Left ventricle myocardium superior (tissue), 1 donor: Measurements from ENCODE around the gene KRT84. TPM values are rescaled to one million over a fixed set of nuclear protein-coding genes. Genes with fewer than 3 reads are reported as not detected.
"Not testable (repeated sequence)": the region's sequence is repeated elsewhere in the genome, so short reads cannot be mapped to it uniquely, and the experiment has no call there.

Experiments
- ATAC-seq: fragments of 200-7000 bp; cut with Tn5 transposase; one replicate; pipeline ENCODE4 v1.9.1; 2020; ENCODE audit warnings: mild to moderate bottlenecking, moderate library complexity
- DNase-seq: peaks from one replicate; pipeline ENCODE4 v3.0.0-alpha.2; 2020
- intact Hi-C: fragments of 100-400 bp; cut with micrococcal nuclease; formaldehyde crosslinking; loops from one replicate; pipeline ENCODE4 v1.11.0; 2022
- total RNA-seq: library from RNA; stranded (reverse); fragmentation: NEBNext Ultra II Directional; extraction: Animal tissue kit (Norgen Biotek cat#: 25700); gene quantifications from one replicate; pipeline ENCODE4 v1.2.1, GENCODE V29; 2021
- donor health status: DM: no; HTN: yes; CAD: no; lungs with severe emphysema.

KRT84 gene
- total RNA-seq, 1 donor from 2014 or later: not detected

DNA sequence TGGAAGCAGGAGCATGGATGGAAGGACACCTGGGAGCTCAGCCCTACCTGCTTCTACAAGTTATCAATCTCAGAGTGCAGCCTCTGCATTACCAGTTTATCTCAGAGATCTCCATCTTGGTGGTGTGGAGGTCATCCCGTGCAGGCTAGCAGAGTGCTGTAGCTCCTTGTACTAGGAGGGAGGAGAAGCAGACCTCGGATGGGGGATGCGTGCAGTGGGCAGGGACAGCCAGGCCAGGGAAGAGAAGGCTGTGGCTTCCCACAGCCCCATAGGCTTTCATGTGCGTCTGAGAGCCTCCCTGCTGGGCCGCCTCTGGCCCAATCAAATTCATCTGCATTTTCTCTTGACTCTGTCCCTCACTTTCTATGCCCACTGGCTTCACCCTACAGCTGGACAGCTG, 29.5 kb upstream of the KRT84 start:
- no peak for ATAC-seq
- intact Hi-C loops: no loop called here
- DNase-seq: no peak

DNA sequence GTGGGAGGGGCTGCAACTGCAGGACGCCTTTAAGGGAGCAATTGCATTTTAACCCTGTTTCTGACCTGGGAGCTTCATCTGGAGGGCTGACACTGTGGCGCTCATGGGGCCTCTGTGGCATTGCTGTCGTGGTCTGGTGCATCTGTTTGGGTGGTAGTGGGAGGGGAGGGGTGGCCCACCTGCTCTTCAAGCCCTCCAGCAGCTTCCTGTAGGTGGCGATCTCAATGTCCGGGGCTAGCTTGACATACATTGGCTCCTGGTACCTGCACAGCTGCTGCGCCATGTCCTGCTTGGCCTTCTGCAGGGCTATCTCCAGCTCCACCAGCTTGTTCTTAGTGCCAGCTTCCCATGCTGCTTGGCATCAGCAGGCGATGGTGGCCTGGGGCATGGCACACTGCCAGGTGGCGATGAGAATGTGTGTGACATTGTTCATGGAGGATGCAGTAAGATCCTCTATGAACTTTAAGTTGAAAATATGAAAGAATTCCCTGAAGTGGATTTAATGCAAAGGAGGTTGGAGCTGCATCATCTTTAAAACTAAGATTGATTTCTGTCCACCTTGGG, 28.4 kb upstream of the KRT84 start:
- intact Hi-C loops: no loop called here
- DNase-seq: no peak

DNA sequence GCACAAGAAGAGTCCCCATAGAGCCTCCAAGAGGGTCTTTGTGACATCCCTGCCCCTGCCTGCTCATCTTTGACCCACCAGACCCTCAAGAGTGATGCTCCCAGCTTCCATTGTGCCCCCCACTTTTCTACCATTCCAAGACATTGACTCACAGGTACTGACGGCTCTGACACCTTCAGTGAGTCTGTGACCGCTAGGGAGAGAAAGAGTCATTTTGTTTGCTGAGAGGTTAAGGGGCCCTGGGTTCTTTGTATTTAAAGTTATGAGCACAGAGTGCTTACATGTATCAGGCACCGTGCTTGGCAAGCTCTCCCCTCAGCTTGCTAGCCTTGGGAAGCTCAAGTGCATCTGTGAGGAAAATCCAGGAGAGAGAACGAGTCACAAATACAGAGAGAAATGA, 27.8 kb upstream of the KRT84 start:
- DNase-seq (no peak), ATAC-seq (no peak)
- intact Hi-C loops: no loop called here

More for the DNA sequence above, 28.4 kb upstream of the KRT84 start:
- no peak for ATAC-seq

DNA sequence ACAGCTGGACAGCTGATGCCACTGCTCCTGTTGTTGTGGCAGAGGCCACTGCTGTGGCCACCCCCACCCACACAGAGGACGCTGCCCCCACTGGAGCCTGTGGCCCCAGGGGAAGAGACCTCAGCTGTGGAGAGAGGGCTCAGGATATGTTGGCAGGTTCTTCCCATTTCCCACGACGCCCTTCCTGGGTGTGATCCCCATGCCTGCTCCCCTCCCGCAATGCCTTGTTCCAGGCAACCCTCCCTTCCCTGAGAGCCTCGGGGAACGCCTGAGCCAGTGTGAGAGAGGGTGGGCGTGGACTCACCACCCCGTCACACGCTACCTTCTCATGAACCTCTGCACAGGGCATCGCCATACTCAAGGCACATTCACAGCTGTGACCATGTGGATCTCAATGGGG, 26.4 kb upstream of the KRT84 start:
- intact Hi-C loops: no loop called here
- ATAC-seq (no peak), DNase-seq (no peak)

DNA sequence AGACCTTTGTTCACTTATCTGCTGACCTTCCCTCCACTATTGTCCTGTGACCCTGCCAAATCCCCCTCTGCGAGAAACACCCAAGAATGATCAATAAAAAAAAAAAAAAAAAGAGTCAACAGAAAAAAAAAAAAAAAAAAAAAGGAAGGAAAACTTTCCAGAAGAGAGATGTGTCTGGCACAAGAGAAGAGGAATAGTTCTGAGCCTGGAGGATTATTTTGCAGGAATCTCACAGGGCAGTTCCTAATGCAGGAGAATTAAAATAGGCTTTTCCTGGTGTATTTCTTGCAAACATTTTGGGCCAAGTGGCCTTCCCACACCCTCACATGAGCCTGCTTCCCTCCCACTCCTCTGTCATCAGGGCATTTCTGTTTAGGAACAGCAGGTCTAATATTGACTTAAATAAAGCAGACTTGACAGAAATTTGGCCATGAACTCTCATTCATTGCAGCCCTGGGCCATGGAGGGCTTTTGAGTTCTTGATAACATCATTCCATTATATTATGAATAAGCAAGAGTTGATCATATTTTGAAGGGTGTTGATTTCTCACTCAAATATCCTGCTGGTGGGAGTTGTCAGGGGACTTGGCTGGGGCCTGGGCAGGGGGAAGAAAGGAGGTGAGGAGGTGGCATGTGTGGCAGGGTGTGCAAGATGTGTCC, 25.3 kb upstream of the KRT84 start:
- ATAC-seq: peak; percentile 50
- DNase-seq, intact Hi-C loops: not testable (repeated sequence)

DNA sequence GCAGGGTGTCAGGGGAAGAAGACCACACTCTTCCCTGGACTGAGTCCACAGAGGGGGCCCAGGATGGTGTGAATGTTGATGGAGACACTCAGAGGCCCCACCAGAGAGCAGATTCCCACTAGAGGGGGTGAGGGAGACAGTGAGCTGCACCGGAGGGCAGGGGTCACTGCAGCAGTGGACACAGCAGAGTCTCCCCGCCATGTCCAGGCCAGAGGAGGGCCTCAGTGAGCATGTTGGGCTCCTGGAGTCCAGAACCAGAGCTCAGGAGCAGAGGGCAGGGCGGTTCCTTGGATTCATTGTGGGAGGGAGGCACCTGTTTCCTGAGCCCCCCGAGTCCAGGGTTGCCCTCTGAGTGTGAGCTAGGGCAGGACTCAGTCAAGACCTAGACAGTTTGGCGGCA, 22.5 kb upstream of the KRT84 start:
- intact Hi-C loops: no loop called here
- ATAC-seq (no peak), DNase-seq (no peak)

DNA sequence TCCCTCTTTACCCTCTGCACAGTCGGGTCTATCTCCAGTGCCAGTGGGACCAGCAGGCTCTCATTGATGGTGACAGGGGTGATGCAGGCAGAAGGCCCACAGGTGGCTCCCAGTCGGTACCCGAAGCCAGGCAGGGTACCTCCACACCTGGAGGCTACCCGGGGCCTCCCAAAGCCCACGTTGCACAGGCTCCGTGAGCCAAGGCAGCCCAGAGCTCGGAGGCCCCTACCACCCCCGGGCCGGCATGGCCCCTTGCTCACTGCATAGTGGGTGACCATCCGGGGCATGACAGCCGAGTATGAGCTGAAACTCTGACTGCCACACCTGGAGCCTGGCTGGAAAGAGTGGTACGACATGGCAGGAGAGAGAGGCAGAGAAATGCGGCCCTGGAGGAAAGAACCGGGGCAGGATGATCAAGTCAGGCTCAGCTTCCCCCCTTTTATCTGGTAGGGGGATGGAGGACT, 20.5 kb upstream of the KRT84 start, which contains the start of gene KRT82:
Gene KRT82, minus strand, starts transcription at position 414 of the 464 bp plus-strand sequence. Its CDS starts 58 bp downstream, at position 356.
- DNase-seq: no peak
- ATAC-seq: no peak
- intact Hi-C loops: no loop called here

DNA sequence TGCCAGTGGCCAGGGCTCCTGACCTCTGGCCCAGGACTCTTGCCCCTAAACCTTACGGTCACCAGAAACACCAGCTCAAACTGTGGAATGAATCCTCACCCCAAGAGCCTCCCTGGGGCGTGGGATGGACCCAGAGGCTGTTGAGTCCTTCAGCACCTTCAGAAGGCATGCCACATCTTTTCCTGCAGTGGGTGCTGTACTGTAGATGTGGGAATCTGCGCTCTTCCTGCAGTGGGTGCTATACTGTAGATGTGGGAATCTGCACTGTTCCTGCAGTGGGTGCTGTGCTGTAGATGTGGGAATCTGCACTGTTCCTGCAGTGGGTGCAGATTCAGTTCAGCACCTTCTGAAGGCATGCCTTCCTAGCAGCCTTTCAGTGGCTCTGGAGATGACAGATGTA, 19.5 kb upstream of the KRT84 start:
- DNase-seq (no peak), ATAC-seq (no peak)
- intact Hi-C loops: no loop called here

DNA sequence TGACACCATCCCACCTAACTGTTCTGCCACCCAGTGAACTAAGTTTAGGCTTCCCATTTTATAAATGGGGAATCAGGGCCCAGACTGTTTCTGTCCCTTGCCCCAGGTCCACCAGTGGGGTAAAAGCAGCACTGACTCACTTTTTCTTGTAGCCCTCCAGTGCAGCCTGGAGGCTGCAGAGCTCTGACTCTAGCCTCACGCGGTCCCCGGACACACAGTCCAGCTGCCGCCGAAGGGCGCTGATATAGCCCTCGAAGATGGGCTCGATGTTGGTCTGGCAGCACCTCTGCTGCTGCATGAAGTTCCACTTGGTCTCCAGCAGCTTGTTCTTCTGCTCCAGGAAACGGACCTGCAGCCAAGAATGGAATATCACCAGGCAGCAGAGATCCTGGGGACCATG, 18.1 kb upstream of the KRT84 start:
- ATAC-seq: no peak
- no peak for DNase-seq
- intact Hi-C loops: no loop called here

DNA sequence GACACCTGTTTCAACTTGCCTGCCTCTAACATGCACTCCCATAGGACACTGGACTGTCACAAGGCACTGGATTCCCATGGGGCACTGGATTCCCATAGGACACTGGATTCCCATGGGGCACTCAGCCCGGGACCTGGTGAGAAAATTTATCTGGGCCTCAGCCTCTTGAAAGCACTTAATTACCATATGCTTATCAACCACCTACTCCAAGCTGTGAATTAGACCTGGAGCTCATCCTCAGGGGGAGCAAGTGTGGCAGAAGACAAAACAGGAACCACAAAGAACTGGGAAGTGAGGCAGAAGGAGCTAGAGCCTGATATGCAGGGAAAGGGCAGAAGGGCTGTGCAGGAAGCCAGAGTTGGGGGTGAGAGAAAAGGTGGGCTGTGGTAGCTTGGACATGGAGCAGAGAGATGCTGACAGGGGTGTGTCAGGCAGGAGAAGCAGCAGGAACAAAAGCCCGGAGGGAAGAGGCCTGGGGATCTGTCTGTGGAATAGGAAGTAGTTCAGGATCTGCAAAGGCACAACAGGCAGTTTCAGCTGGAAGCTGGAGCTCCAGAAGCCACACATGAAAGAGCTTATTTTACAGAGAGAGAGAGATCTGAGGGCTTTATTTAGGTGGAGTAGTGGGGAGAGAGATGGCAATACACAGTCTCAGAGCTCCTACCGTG, 17.6 kb upstream of the KRT84 start:
- ATAC-seq: no peak
- intact Hi-C loops: no loop called here
- DNase-seq: no peak

DNA sequence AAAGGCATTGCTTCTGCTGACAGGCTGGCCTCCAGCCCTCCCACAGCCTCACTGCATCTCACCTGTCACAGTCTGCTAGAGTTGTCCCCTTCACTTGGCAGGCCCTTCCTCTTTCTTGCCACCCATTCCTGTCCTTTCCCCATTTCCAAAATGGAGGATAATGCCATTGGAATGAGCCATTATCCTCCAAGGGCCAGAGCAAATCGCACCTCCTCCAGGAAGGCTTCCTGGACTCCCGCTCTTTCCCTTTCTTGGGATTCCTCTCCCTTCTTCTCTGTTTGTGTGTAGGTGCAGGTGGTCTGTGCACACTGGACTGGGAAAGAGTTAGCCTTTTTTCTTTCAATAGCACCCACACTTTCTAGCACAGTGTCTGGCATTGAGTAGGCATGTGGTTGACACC, 16.9 kb upstream of the KRT84 start:
- intact Hi-C loops: no loop called here
- no peak for ATAC-seq
- no peak for DNase-seq

DNA sequence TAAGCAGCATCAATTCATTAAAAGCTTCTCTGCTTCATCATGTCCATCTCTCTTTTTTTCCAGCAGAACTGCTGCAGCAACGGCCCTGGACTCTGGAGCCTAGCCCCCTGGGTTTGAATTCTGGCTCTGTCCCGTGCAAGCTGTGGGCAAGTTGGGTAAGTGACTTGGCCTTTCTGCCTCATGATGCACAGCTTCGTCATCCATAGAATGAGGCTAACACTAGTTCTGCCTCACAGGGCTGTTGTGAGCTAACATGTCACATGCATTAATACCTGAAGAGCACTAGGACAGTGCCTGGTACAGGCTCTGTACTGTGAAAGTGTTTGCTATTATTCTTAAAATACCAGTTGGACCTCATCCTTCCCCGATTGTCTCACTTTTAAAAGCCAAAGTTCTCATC, 16.5 kb upstream of the KRT84 start:
- DNase-seq (no peak), ATAC-seq (no peak)
- intact Hi-C loops: no loop called here

DNA sequence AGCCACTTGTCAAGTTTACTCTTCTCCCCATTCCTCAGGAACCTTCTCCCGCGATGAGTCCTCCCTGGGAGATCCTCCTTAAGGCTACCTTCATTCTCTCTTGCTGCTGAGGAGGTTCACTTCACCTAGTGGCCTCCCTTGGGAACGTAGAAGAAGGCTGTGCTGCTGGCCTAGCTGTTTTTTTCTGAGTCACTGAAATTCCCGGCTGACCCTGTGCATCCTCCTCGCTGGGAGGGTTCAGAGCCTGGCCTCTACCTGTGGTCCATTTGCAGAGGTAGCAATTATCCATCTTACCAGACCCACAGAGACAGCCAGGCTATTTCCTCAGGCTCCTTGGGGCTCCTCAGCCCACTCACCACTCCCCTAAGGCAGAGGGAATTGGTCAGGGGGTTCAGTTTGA, 16.1 kb upstream of the KRT84 start:
- ATAC-seq: no peak
- DNase-seq: no peak
- intact Hi-C loops: no loop called here

DNA sequence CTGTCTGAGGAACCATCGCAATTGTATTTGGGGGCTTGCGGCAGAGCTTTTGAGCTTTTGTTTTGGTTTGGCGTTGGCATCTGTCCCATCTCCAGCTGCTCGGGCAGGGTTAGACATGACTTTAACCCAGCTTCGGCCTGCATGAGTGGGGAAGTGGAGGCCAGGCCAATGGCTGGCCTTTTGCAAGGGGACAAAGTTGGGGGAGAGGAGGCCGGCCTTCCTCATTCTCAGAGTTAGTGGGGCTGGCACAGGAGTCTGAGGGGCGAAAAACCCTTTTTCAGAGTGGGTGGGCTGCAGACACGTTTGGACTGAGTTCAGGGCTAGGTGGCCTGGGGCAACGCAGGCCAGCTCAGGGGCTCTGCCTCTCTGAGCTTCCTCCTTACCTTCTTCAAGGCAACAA, 15.5 kb upstream of the KRT84 start:
- no peak for ATAC-seq
- intact Hi-C loops: no loop called here
- DNase-seq: no peak

DNA sequence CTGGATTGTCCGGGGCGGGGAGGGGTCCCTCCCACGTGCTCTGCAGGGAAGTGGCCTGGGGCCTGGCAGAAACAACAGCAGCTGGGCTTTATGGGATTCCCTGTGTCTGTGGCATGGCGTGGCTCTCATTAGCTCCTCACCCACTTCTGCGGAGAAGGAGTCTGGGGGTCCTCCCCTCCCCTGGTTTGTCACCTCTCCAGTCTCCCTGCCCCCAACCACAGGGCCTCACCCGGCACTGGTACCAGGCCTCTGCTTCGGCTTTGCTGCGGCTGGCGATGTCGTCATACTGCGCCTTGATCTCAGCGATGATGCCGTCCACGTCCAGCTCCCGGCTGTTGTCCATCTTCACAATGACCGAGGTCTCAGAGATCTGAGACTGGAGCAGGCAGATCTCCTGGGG, 14.3 kb upstream of the KRT84 start:
- DNase-seq: no peak
- no peak for ATAC-seq
- intact Hi-C loops: no loop called here

DNA sequence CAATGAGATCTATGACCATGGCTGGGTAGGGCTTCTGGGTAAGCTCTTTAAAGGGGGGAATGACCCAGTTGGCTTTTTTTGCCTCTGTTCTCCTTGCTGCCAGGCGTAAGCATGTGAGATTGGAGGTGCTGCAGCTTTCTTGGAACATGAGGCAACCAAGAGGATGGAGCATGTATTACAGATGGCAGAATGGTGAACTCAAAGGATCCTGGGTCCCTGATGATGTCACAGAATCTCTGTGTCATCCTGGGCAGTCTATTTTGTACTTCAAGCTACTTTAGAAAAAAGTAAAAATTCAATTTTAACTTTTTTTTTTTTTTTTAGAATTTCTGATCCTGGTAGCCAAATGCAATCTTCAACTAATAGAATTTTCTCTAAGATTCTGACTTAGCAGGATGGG, 12.7 kb upstream of the KRT84 start:
- intact Hi-C loops: no loop called here
- ATAC-seq: no peak

DNA sequence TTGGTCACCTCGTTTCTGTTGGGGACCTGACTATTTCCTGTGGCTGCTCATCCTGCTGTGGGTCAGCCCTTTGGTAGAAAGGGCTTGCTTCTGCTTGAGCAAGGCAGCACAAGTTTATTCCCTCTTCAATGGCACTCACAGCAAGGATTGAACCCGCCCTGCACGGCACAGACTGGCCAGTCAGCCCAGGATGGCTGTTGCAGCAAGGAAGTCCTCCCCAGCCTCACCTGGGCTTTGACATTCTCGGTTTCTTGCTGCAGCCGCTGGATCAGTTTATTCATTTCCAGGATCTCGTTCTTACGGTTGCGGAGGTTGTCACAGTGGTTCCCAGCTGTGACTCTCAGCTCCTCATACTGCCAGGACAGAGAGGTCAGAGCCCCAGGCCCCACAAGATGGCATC, 11.2 kb upstream of the KRT84 start:
- no peak for DNase-seq
- intact Hi-C loops: no loop called here
- no peak for ATAC-seq

More for the DNA sequence above, 12.7 kb upstream of the KRT84 start:
- no peak for DNase-seq

DNA sequence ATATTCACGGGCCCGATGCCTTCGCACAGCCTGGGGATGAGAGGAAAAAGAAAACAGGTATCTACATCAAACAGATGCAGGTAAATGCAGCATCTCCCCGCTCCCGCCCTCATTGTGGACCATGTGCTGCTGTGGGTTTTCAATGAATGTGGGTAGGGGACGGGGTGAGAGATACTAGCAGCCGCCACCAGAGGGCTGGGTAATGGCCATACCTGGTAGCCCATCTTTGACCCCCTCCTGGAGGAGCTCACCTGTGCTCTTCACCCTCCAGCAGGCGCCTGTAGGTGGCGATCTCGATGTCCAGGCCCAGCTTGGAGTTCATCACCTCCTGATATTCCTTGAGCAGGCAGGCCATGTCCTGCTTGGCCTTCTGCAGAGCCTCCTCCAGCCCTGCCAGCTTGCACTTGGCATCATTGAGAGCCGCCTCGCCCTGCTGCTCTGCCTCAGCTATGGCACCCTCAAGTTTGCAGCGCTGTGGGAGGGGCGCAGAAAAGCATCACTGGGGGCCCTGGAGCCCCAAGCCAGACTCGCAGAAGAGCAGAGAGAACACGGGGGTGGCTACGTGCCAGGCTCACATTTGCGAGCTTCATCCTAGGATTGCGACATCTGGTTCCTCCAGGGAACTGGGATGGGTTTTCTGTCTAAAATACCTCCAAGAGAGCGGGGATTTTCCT, 10.4 kb upstream of the KRT84 start:
- DNase-seq: peak; percentile 60
- intact Hi-C loops: no loop called here
- no peak for ATAC-seq

DNA sequence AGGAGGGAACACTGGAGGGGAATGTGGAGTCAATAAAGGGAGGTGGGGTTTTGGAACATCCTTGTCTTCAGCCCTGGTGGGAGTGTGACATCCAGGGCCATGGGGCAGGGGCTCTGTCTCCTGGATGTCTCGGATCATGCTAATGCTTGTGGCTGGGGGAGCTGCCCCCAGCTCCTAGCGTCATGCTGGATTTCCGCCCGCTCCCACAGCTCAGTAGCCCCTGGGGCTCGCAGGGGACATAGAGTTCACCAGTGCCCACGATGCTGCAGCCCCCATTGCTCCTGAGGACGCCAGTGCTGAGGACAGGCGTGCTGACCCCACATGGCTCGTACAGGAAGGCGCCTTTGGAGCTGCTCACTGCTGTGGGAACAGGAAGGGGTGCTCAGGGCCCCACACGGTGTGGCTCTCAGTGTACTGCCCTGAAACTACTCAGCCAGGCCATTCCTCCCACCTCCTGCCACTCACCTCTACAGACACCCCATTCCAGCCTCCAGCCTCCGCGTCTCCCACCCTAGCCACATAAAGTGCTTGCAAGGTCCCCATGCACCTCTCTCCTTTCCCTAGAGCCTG, 9.5 kb upstream of the KRT84 start:
- intact Hi-C loops: no loop called here
- no peak for ATAC-seq
- no peak for DNase-seq

DNA sequence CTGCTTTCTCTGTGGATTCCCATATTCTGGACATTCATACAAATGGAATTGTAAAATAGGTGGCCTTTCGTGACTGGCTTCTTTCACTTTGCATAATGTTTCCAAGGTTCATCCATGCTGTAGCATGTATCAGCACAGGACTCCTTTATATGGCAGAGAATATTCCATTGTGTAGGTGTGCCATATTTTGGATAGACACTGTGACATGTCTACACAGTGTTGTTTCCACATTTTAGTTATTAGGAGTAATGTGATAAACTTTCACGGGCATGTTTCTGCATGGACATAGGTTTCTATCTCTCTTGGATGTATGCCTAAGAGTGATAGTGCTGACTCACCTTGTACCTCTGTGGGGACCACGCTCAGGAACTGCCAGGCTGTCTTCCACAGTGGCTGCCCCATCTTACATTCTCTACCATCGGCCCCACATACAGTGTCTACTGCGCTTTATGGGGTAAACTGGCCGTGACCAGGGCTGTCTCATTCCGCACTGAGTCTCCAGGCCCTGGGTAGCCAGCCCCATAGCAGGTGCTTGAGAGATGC, 7.1 kb upstream of the KRT84 start:
- intact Hi-C loops: no loop called here
- no peak for ATAC-seq
- no peak for DNase-seq
